Choroid plexus epithelial cell (primary cell): ENCODE measurements around the gene MX1.

Experiments used
- DNase-seq: peaks from one replicate; pipeline ENCODE4 v3.0.0-alpha.2; 2010; ENCODE audit warnings: low read depth
- H3K4me3 ChIP-seq: 2 replicates; pipeline ENCODE4 v1.5.1; 2011; ENCODE audit warnings: low read depth, mild to moderate bottlenecking, control low read depth, low read length, moderate library complexity
- TF ChIP-seq, protein P1 (sequence below): conservative IDR thresholded peaks from 2 replicates; pipeline ENCODE4 v1.5.1; 2011; ENCODE audit warnings: low read depth, mild to moderate bottlenecking, control low read depth, inconsistent platforms, low read length, moderate library complexity

Gene MX1

DNA sequence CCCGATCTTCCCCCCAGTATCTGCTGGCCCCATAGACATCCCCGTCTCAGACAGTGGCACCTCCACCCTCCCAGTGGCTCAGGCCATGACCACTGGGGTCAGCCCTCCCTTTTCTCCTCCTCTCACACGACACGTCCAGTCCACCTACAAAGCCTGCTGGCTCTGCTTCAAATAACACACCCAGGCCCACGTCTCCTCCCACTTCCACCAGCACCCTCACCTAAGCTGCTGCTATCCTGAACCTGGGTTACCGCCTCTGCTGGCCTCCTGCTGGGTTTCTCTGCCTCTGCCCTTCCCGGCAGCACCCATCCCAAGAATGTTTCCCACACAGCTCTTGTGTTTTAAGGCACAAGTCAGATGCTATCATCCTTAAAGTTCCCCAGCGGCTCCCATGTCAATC lies 38.2 kb upstream of the MX1 start:
- no peak for DNase-seq
- H3K4me3 ChIP-seq: no peak overlapping the region
- TF ChIP-seq, protein P1, sequence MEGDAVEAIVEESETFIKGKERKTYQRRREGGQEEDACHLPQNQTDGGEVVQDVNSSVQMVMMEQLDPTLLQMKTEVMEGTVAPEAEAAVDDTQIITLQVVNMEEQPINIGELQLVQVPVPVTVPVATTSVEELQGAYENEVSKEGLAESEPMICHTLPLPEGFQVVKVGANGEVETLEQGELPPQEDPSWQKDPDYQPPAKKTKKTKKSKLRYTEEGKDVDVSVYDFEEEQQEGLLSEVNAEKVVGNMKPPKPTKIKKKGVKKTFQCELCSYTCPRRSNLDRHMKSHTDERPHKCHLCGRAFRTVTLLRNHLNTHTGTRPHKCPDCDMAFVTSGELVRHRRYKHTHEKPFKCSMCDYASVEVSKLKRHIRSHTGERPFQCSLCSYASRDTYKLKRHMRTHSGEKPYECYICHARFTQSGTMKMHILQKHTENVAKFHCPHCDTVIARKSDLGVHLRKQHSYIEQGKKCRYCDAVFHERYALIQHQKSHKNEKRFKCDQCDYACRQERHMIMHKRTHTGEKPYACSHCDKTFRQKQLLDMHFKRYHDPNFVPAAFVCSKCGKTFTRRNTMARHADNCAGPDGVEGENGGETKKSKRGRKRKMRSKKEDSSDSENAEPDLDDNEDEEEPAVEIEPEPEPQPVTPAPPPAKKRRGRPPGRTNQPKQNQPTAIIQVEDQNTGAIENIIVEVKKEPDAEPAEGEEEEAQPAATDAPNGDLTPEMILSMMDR: no peak

DNA sequence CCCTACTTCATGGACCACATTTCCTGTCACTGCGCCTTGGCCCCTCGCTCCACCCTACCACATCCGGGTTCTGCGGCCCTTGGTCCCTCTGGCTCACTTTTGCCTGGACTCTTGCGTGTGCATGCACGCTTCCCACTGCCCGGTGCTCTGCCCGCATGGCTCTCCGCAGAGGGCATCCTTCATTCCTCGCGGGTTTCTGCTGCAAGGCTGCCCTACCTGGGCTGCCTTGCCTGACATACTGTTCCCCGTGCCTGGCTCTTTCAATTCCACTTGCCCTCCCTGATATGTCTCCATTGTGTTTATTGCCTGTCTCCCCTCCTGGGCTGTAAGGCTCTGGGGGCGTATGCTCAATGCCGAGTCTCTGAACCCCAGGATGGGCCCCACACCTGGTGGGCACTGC lies 37.8 kb upstream of the MX1 start:
- DNase-seq: no peak
- H3K4me3 ChIP-seq: no peak overlapping the region
- TF ChIP-seq, protein P1: no peak

DNA sequence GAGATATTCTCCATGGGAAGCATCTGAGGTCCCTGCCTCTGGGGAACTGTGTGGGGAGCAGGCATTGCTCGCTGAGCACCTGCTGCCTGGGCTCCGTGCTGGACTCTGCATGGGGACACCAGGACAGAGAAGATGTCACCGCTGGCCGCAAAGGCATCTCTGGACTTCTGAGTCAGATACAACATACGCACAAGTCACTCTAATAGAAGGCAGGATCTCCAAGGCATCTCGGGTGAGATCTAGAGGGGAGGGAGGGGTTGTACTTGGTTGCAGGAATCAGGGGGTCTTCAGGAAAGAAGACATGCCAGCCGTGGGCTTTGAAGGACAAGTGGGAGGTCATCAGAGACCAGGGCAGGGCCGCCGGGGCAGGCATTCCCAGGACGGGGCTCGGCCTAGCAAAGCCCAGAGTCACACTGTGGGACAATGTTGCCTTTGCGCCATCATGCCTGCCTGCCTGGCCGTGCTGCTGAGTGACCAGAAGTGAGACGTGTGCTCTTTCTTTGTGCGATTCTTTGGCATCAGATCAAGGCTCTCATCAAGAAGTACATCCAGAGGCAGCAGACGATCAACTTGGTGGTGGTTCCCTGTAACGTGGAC lies 35.9 kb upstream of the MX1 start:
- no peak overlapping the region for H3K4me3 ChIP-seq
- TF ChIP-seq, protein P1: no peak
- no peak for DNase-seq

DNA sequence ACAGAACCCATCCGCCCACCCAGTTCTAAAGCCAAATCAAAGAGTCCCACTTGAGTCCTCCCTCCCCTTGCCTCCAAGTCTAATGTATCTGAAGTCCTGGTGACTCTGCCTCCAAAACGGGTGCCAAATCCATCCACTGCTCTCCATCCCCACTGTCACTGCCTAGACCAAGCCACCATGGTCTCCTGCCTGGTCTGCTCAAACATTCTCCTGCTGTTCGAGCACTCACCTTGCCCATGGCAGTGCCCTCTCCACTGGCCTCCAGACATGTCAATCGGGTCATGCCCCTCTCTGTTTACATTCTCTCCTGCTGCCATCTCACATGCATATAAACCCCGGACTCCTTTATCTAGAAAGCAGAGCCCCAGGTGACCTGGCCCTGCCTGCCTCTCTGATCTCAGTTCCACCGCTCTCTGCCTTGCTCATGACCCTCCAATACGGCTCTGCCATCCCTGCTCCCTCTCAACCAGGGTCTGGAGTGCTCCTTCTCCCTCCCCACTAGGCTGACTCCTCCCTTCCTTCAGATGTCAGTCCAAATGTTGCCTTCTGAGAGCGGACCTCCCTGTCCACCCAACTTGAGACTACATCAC lies 32.1 kb upstream of the MX1 start:
- DNase-seq: no peak
- TF ChIP-seq, protein P1: no peak

DNA sequence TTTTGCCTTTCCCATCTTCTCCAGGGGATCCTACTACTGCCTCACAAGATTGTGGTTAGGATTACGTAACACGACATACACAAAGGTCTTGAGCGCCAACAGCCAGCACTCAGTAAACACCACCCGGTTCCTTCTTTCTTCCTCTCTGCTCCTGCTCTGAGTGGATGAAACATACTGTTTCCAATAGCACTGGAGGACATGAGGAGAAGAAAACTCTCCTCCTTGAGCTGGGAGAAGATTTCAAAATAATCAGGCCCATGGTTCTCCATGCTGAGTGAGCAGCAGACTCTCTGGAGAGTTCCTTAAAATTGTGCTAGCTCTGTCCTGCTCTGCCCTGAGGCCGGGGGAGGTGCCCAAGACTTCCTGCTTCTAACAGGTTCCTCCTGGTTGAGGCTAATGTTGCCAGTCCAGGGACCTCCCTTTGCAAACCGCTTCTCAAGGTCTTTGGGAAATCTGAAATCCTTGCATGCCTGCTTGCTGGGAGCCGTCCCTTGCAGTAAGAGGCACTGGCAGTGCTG lies 29.4 kb upstream of the MX1 start:
- TF ChIP-seq, protein P1: no peak
- H3K4me3 ChIP-seq: no peak overlapping the region
- no peak for DNase-seq

More for the DNA sequence above, 32.1 kb upstream of the MX1 start:
- H3K4me3 ChIP-seq: no peak overlapping the region

DNA sequence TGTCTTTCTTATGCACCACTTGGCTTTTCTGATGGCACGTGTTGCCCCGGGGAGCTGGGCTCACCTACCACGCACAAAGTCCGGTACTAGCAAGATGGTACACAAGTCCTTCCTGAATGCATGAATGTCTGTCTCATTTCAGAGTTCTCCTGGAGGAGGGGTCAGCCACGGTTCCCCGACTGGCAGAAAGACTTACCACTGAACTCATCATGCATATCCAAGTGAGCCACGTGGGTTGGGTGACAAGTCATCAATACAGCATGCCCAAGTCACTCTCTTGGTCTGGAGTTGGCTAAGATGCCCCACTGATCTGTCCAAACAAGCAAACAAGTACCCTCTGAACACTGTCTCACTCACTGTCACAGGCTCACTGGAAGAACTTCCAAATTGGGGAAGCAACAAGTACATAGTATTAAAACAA lies 28.6 kb upstream of the MX1 start:
- no peak for DNase-seq
- TF ChIP-seq, protein P1: no peak
- H3K4me3 ChIP-seq: no peak overlapping the region

DNA sequence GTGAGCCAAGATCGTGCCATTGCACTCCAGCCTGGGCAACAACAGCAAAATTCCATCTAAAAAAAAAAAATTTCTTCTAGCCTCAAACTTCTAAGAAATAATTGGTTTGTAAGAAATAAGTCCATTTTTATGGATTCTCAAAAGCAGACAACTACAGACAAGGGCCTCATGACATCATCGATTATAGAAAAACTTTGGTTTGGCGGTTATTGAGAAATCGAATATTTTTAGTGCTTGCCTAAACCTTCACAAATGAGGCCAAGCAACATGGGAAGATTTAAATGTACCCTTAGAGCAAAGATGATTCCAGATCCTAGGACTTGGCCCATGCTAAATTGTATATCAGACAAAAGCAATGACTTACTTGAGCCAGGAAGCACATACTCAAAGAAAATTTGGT lies 27.8 kb upstream of the MX1 start:
- TF ChIP-seq, protein P1: no peak
- DNase-seq: no peak
- H3K4me3 ChIP-seq: no peak overlapping the region
